ENCODE measurements around the gene PLEKHG5. TPM values are rescaled to one million over a fixed set of nuclear protein-coding genes. Genes with fewer than 3 reads are reported as not detected.

PLEKHG5 gene
- total RNA-seq, 1 experiment from 2014 or later = 42.8 TPM

GRCh38 chr1:6489383-6489765 is 2.1 kb downstream of the PLEKHG5 start:
- TF ChIP-seq EZH2phosphoT487 (IDR thresholded peaks at IDR 0.05; ENCODE audit: borderline replicate concordance, low read length) (no peak), CTCF (conservative IDR thresholded peaks at IDR 0.05; ENCODE audit: low read depth, low read length) (no peak), EZH2 (IDR thresholded peaks at IDR 0.05; ENCODE audit: low read length, unreplicated experiment) (no peak)
- POLR2A ChIA-PET (ENCODE audit: unreplicated experiment) = no interaction called here

GRCh38 chr1:6488602-6489382 is 2.7 kb downstream of the PLEKHG5 start:
- ATAC-seq (peak; percentile 3; the same call in 1 of the 2 replicates), DNase-seq (peak; percentile 58)
- Histone ChIP-seq H3K4me2 (ENCODE audit: low read length) (peak overlapping the region; percentile 96), H3K4me1 (ENCODE audit: insufficient read depth, low read length) (peaks cover 51% of the 10 kb centered on the region), H3K4me3 (ENCODE audit: low read length) (peak overlapping the region; percentile 89), H3K9me3 (ENCODE audit: low read length) (no peaks in the 10 kb centered on the region), H3K79me2 (ENCODE audit: low read length) (peaks cover 44% of the 10 kb centered on the region), H3K27ac (ENCODE audit: low read length) (0 out of 2 replicates have a peak overlapping the region, but pooled peaks have one; percentile 1), H3K9ac (ENCODE audit: low read length) (peak overlapping the region; percentile 93), H3K27me3 (ENCODE audit: low read length) (no peaks in the 10 kb centered on the region), H3K36me3 (ENCODE audit: low read depth, low read length) (no peaks in the 10 kb centered on the region), H3F3A (ENCODE audit: low read length, unreplicated experiment) (peaks cover 7% of the 10 kb centered on the region), H2AFZ (ENCODE audit: low read length) (no peak overlapping the region), H3K9me2 (replicated peaks; ENCODE audit: low read length) (no peaks in the 10 kb centered on the region), H4K20me1 (ENCODE audit: low read length) (no peaks in the 10 kb centered on the region)
- CTCF ChIA-PET = interaction anchor here (0.6 to 1.7 kb wide), 3 partner anchors 33 to 35 kb away, joined by 3 to 5 read pairs (median 3); no protein-coding TSS in a partner anchor
- intact Hi-C loops (cut with micrococcal nuclease) = loop anchor here (5.0 kb wide), 1 partner anchor 139 kb away; no protein-coding TSS in a partner anchor
- BruUV-seq (replicated peaks) = no TSS peak
- TF ChIP-seq EZH2 (IDR thresholded peaks at IDR 0.05; ENCODE audit: low read length, unreplicated experiment) (no peak), CTCF (conservative IDR thresholded peaks at IDR 0.05; ENCODE audit: low read depth, low read length) (no peak), EZH2phosphoT487 (IDR thresholded peaks at IDR 0.05; ENCODE audit: borderline replicate concordance, low read length) (no peak)
- POLR2A ChIA-PET (ENCODE audit: unreplicated experiment) = interaction anchor here (0.6 kb wide), 1 partner anchor 179 kb away, joined by 3 read pairs; no protein-coding TSS in a partner anchor

More at GRCh38 chr1:6489383-6489765, 2.1 kb downstream of the PLEKHG5 start:
- CTCF ChIA-PET = interaction anchor here (0.6 kb wide), 1 partner anchor 32 kb away, joined by 3 read pairs; no protein-coding TSS in a partner anchor
- Histone ChIP-seq H3K9me3 (ENCODE audit: low read length) (no peaks in the 10 kb centered on the region), H4K20me1 (ENCODE audit: low read length) (no peaks in the 10 kb centered on the region), H3K27me3 (ENCODE audit: low read length) (no peaks in the 10 kb centered on the region), H3F3A (ENCODE audit: low read length, unreplicated experiment) (peaks cover 7% of the 10 kb centered on the region), H3K9ac (ENCODE audit: low read length) (peak overlapping the region; percentile 93), H3K36me3 (ENCODE audit: low read depth, low read length) (no peaks in the 10 kb centered on the region), H3K79me2 (ENCODE audit: low read length) (peaks cover 38% of the 10 kb centered on the region), H3K4me1 (ENCODE audit: insufficient read depth, low read length) (peaks cover 51% of the 10 kb centered on the region), H3K9me2 (replicated peaks; ENCODE audit: low read length) (no peaks in the 10 kb centered on the region), H3K4me2 (ENCODE audit: low read length) (peak overlapping the region; percentile 96), H3K27ac (ENCODE audit: low read length) (0 out of 2 replicates have a peak overlapping the region, but pooled peaks have one; percentile 1), H3K4me3 (ENCODE audit: low read length) (peak overlapping the region; percentile 89), H2AFZ (ENCODE audit: low read length) (no peak overlapping the region)
- no peak for ATAC-seq
- DNase-seq = no peak
- intact Hi-C loops (cut with micrococcal nuclease) = loop anchor here (5.0 kb wide), 1 partner anchor 138 kb away; no protein-coding TSS in a partner anchor
- BruUV-seq (replicated peaks) = no TSS peak

Data from PC-3 (cell line).